K562 (cell line): Measurements from ENCODE around the gene OTUB2. TPM values are rescaled to one million over a fixed set of nuclear protein-coding genes. Genes with fewer than 3 reads are reported as not detected.

Source experiments
- ELF2 ChIP-seq: fragments of 250-450 bp; sonication (Bioruptor Pico); IDR thresholded peaks from 2 replicates; pipeline ENCODE4 v1.5.0; 2021; ENCODE audit warnings: mild to moderate bottlenecking
- TEAD1 ChIP-seq, 2 experiments: fragments of 450-650 bp in 1 of 2; sonication (generic) in 1 of 2; formaldehyde crosslinking; IDR thresholded peaks; 2 replicates each; pipeline versions ENCODE4 v1.4.0 to v1.8.0; 2020 to 2022; ENCODE audit warnings: mild to moderate bottlenecking in 2 of 2, missing genetic modification reagents in 1 of 2
- polyA plus RNA-seq, 8 experiments: library from polyadenylated mRNA; depleted of rRNA in 4 of 8; stranded (reverse) in 5 of 8; unstranded in 3 of 8; fragments of >200 nt; fragmentation: Nextera tagmentation in 2 of 8; fragmentation: Illumina TruSeq in 1 of 8; extraction: Ambion mirVana in 2 of 8; extraction: Trizol in 1 of 8; gene quantifications; 2 replicates each; pipeline versions ENCODE4 v1.2.1 to v1.2.3, GENCODE V29; 2011 to 2014; ENCODE audit warnings: inconsistent platforms in 1 of 8, missing spikeins in 1 of 8
- total RNA-seq, 7 experiments: library from RNA; depleted of rRNA in 6 of 7; stranded (reverse); fragments of >200 nt in 6 of 7; fragmentation: Illumina TruSeq in 2 of 7; extraction: Trizol in 2 of 7; gene quantifications; 2 replicates each; pipeline versions ENCODE4 v1.2.1 to v1.2.3, GENCODE V29; 2011 to 2021; ENCODE audit warnings: low replicate concordance in 1 of 7
- TF ChIP-seq, protein P1 (sequence below), 2 experiments: fragments of 450-650 bp in 1 of 2; sonication (generic) in 1 of 2; formaldehyde crosslinking in 1 of 2; IDR thresholded peaks; 2 replicates each; pipeline versions ENCODE4 v1.7.1 to v1.9.0; 2016 to 2022; ENCODE audit warnings: inconsistent platforms in 1 of 2, mild to moderate bottlenecking in 1 of 2, missing genetic modification reagents in 1 of 2

OTUB2 gene
- total and polyA plus RNA-seq, 9 of the 15 experiments (the other 6 are each of a cell fraction or from before 2014, with no cell fraction given), result 0.01 to 0.31 (median 0.11) TPM

DNA sequence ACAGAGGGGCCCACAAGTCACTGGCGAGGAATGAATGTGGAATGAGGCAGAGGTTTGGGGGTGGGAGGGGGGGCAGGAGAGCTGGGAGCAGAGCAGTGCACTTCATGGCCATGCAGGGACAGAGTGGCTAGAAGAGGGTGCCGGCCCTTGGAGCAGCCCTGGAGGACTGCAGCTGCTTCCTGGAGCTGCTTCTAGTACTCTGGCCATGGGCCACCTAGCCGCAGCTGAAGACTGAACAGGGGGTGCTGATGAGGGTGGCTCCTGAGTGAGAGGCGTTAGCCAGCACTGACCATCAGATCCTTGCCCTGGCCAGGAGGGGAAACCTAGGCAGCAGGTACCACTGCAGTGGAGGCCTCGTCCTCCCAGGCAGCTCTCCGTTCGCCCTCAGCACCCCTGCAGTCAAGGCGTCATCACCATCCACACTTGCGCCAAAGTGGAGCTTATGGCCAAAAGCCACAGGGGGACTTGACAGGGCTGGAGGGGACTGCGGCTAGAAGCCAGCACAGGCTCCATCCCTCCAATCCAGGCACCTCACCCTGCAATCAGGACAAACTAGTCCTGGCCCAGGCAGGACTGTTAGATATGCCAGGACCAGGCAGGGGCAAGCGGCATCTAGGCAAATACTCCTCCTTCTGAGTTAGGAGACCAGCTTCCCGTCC is 16.4 kb downstream of the OTUB2 start (continued):
- TF ChIP-seq, protein P1, sequence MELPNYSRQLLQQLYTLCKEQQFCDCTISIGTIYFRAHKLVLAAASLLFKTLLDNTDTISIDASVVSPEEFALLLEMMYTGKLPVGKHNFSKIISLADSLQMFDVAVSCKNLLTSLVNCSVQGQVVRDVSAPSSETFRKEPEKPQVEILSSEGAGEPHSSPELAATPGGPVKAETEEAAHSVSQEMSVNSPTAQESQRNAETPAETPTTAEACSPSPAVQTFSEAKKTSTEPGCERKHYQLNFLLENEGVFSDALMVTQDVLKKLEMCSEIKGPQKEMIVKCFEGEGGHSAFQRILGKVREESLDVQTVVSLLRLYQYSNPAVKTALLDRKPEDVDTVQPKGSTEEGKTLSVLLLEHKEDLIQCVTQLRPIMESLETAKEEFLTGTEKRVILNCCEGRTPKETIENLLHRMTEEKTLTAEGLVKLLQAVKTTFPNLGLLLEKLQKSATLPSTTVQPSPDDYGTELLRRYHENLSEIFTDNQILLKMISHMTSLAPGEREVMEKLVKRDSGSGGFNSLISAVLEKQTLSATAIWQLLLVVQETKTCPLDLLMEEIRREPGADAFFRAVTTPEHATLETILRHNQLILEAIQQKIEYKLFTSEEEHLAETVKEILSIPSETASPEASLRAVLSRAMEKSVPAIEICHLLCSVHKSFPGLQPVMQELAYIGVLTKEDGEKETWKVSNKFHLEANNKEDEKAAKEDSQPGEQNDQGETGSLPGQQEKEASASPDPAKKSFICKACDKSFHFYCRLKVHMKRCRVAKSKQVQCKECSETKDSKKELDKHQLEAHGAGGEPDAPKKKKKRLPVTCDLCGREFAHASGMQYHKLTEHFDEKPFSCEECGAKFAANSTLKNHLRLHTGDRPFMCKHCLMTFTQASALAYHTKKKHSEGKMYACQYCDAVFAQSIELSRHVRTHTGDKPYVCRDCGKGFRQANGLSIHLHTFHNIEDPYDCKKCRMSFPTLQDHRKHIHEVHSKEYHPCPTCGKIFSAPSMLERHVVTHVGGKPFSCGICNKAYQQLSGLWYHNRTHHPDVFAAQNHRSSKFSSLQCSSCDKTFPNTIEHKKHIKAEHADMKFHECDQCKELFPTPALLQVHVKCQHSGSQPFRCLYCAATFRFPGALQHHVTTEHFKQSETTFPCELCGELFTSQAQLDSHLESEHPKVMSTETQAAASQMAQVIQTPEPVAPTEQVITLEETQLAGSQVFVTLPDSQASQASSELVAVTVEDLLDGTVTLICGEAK (IDR thresholded peaks at IDR 0.05), result no peak
- TF ChIP-seq, protein P1 (CRISPR knock-in tag; IDR thresholded peaks at IDR 0.05), result no peak
- no peak for TF ChIP-seq TEAD1 (CRISPR knock-in tag; IDR thresholded peaks at IDR 0.05)
- TF ChIP-seq ELF2 (CRISPR knock-in tag), result no peak
